HG02943 (cell line): Measurements from ENCODE around the gene BRD9.

Experiments
- ATAC-seq: cut with Tn5 transposase; IDR thresholded peaks from one replicate; pipeline ENCODE4 v1.9.1; 2021; ENCODE audit warnings: mild to moderate bottlenecking, low read depth, moderate library complexity; ENCODE audit not compliant: unreplicated experiment

BRD9 gene

DNA sequence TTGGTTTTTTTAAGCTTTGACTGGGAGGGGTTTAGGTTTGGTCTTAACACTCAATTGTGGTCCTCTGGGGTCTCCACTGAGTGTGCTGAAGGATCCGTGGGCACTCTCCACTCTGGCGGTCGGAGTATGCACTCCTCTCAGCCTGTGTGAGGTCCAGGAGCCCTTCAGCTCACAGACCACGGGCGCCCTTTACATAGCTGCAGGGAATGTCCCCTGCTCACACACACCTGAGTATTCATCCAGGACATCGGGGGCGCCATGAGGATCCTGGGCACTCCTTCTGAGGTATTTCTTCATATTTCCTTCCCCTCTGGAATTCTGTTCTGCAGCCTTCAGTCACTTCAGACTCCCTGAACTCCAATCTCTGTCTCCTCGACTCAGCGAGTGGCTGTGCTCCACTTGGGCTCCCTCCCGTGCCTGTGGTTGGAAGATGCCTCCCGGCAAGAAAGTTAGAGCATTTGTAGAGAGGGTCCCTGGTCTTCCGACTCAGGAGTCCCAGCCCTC is 12.6 kb upstream of the BRD9 start:
- no peak for ATAC-seq

GRCh38 chr5:903756-904096 is 11.1 kb upstream of the BRD9 start:
- no peak for ATAC-seq

DNA sequence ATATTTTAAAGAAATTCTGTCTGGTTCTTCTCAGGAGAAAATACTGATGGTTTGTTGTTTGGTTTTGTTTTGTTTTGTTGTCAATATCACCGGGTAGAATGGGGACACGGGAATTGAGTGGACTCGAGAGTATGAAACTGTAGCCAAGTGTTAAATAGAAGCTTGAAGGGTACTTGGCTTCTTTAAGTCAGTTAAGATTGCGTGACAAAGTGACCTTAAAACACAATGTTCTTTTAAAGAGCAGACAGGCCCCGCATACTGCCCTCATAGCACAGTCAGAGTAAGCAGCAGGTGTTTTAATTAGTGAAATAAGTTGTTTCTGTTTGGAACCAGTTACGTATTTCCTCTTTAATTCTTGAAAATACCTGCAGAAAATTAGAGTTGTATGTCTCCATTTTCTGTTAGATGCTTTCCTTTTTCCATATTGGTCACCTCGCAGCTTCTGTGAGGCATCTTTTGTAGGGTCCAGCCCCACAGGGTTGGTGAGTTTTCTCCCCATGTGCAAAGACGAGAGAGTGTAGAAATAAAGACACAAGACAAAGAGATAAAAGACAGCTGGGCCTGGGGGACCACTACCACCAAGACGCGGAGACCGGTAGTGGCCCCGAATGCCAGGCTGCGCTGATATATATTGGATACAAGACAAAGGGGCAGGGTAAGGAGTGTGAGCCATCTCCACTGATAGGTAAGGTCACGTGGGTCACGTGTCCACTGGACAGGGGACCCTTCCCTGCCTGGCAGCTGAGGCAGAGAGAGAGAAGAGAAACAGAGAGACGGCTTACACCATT is 9.7 kb upstream of the BRD9 start:
- no peak for ATAC-seq

GRCh38 chr5:900781-901180 is 8.2 kb upstream of the BRD9 start:
- no peak for ATAC-seq

DNA sequence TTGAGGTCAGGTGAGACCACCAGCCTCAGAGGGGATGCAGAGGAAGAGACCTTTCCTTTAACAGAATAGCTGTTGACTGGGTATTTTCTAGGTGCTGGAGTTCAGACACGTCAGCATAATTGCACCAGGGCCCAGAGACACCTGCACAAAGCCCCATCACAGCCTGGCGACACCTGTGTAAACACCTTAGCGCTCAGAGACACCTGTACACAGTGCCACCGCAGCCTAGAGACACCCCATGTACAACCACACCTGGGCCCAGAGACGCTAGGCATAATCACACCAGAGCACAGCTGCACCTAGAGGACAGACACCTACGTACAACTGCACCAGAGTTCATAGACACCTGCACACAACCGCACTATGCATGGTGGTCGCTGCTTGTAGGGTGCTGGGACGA is 1.1 kb upstream of the BRD9 start:
- no peak for ATAC-seq

GRCh38 chr5:893137-893506 is 521 bp upstream of the BRD9 start:
- ATAC-seq = no peak

GRCh38 chr5:891837-892393 is 686 bp downstream of the BRD9 start:
- no peak for ATAC-seq

DNA sequence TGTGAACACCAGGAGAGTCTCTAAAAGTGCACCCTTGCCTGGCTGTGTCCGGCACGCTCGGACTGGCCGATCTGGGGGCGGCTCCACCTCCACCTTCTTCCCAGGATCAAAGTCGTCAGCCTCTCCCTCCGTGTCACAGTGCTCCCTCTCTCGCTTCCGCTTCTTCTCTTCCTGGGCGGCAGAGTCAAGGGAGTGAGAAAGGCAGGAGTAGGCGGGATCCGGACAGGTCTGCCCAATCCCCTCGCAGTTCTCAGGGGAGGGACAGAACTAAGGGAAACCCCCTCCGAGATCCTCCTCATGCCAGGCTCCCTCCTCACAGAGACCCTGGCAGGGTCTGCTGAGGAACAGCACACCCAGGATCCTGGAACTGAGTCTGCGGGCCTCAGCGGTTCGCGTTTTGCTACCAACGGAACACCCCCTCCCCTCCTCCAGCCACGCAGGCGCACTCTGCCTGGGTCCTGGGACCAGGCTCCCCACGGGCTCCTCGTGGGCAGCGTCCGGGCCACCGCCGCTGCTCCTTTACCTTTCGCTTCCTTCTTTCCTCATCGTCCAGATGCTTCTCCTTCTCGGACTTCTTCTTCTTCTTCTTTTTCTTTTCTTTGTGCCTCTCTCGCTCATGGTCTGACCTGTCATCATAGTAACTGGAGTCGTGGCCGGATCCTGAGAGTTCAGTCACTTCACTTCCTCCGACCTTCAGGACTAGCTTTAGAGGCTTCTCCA is 1.3 kb downstream of the BRD9 start:
- ATAC-seq = no peak

DNA sequence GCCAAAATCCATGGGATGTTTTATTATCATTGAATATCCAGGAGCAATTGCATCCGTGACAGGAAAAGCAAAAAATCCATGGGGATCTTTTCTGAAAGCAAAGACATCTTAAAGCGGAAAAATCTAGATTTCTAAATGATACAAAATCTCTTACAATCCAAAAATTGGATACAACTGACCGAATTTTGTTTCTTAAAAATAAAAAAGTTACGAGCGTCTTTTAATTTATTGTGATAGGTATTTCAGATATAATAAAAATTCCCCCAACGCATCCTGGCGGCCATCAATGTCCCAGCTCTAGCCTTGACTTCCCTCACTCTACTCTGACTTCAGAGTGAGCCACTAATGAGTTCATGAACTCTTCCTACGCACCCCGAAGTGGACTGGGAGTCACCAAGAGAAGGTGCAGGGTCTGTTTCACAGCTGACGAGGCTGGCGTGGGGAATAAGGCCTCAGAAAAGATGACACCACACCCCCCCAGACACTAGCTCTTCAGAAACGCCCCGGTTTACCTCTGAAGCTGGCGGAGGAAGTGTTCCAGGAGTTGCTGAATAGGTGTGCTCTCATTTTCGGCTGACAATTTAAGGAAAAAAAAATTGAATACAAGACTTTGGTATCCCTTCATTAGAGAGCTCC is 3.4 kb downstream of the BRD9 start:
- ATAC-seq = no peak

GRCh38 chr5:888638-889035 is 4.0 kb downstream of the BRD9 start:
- ATAC-seq = no peak

DNA sequence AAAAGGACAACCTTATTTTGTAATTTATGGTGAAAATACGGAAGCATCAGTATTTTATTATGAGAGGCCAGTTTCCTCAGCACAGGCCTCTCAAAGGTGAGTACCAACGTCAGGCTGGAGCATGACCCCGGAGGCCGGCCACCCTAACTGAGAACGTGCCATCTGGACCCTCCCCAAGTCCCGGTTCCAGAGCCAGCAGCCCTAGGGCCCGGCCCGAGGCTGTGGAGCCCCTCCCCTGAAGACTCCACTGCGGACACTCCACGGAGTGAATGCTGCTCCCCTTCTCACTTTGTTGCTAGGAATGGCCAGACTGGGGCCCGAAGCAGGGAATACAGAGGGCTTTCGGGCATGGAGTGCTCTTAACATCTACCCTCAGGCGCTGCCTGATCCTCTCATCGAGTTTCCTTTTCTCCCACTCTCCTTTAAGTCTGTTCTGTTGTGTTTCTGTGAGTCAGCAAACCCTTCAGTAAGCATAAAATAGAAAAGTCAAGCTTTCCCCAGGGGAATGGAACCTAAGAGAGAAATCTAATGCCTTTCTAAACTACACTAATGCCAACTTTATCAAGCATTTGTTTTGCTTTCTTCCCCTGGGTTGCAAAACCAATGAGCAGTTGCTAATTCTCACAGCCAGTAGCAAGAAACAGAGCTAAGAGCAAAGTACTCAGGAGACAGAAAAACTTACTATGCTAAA is 4.5 kb downstream of the BRD9 start:
- ATAC-seq = no peak

GRCh38 chr5:886716-887325 is 5.8 kb downstream of the BRD9 start:
- ATAC-seq = no peak

DNA sequence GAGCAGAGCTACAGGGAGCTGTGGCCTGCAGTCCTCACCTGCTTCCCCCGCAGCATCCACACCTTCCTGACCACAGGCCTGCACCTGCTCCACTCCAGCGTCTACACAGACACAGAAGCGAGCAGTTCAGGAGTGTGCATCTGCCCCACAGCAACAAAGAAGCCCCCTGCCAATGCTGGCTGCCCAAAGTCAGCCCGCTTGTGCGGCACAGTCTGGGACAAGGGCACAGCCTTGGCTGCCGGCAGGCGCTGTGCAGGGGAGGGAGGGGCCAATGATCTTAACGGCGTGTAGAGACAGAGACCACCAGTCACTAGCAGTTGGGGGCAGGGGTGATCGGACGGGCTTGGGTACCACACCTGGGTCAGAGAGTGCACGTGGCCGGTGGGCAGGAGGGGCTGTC is 6.6 kb downstream of the BRD9 start:
- ATAC-seq = no peak

- no peak for ATAC-seq
Measured at GRCh38 chr5:885529-885928, 7.1 kb downstream of the BRD9 start.

DNA sequence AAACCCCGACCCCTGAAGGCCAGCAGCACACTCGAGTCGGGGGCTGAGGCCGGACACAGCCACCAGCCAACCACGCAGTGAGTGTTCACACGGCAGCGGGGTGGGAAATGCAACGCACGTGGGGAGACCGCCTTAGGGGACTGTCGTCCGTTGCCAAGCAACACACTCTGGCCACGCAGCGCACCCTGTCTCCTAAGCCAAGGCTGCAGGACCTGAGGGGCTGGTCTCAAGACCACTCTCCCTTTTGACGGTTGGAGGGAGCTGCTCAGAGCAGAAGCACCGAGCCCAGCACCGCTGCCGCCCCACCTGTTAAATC is 7.5 kb downstream of the BRD9 start:
- ATAC-seq = no peak

DNA sequence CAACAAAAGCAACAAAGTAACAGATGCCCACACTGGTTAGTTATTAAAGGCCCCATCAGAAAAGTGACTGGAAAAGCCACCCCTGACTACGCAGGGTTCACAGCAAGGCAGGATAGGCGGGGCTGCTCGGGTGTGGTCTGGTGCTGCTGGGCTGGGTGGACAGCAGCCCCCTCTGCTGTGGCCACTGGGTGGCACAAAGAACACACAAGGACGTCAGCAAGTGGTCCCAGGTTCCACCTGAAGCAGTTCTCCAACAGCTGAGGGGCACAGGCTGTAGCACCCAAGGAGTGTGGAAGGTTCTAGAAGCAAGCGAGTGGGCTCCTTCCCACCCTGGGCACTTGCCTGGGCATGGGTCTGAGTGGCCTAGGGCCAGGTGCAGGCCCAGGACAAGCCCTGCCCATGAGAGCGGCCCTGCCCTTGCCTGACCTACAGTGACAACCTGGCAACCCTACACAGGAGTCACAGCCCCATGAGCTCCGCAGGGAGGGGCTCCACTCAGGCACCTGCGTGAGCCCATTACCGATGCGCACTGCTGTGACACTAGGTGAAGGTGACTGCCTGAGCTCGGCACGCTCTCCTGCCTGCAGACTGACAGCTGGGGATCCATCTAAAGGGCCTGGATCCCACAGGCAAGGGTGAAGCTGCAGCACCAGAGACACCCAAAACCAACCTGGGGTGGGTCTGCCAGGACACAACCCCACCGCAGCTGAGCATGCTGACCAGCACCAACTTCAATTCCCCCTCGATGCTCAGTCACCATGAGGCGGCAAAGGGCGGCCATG is 8.1 kb downstream of the BRD9 start:
- no peak for ATAC-seq

DNA sequence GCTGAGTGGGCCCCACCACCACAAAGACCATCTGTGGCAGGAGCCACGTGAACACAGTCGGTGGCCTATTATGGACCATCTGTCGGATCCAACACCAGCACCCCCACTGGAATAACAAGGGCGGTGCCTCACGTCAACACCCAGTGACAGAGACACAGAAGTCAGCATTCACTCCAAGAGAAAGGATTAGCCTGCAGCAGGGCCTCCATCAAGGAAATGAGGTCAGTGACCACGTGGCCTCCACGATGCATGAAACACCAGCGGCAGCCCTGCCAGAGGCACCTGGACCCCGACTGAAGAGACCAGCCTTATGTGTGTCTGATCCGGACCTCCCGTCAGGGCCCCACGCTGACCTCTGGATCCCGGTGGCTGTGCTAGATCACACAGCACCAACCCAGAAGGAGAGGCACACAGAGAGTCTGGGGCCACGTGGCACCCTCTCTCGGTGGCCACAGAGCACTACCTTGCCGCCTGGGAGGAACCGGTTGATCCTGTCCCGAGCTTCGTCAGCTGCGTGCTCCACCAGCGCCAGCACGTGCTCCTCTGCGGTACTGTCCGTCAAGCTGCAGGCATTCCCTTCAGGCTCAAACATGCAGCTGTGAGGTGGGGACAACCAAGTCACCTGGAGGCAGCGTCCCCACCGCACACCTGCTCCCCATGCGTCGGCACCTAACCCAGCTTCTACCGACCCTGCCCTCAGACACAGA is 9.0 kb downstream of the BRD9 start:
- no peak for ATAC-seq

DNA sequence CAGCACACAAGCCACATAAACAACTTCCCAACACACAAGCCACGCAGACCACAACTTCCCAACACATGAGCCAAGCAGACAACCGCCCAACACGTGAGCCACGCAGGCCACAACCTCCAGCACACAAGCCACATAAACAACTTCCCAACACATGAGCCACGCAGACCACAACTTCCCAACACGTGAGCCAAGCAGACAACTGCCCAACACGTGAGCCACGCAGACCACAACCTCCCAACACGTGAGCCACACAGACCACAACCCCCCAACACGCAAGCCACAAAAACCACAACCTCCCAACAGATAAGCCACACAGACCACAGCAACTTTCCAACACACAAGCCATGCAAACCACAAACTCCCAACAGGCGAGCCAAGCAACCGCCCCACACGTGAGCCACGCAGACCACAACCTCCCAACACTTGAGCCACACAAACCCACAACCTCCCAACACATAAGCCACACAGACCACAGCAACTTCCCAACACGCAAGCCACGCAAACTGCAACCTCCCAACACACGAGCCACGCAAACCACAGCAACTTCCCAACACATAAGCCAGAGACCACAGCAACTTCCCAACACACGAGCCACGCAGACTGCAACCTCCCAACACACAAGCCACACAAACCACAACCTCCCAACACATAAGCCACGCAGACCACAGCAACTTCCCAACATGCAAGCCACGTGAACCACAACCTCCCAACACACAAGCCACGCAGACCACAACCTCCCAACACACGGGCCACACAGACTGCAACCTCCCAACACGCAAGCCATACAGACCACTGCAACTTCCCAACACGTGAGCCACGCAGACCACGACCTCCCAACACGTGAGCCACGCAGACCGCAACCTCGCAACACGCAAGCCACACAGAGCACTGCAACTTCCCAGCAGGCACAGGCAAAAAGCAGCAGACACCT is 10.1 kb downstream of the BRD9 start:
- no peak for ATAC-seq
